CD1c-positive myeloid dendritic cell (primary cell): ENCODE measurements around the gene IL10RB.

ENCODE experiments used
- DNase-seq: peaks from one replicate; pipeline ENCODE4 v3.0.0-alpha.2; 2016; ENCODE audit errors: extremely low spot score

The IL10RB gene

DNA sequence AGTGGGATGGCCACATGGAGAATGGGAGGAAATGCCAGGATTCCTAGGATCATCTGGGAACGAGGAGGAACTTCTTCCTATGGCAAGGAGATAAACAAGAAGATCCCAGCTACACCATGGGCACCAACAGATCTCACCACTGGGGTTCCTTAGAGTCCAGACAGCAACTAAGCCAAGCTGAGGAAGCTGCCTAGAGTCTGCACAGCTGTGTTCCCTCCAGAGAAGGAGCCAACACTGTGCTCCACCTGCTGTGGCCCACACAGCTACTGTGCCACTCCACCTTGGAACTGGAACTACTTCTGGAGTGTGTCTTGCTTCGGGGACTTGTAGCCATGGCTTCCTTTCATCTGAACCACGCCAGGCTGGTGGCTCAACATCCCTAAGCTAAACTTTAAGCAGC lies 64.6 kb downstream of the IL10RB start:
- DNase-seq = no peak

DNA sequence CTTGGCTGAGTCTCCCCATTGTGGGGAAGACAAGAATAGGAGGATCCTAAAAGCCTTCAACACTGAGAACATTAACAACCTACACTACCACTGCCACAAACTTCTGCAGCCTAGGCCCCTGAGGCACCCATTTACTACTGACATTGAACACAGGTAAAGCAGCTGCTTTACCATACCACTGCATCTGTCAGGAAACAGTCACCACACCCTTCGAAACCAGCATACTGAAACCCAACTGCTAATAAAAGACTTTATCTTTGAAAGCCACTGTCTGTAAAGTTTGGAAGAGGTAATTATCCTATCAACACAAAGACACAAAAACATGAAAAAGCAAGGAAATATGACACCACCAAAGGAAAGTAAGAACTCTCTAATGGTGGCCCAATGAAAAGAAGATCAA lies 66.0 kb downstream of the IL10RB start:
- no peak for DNase-seq

DNA sequence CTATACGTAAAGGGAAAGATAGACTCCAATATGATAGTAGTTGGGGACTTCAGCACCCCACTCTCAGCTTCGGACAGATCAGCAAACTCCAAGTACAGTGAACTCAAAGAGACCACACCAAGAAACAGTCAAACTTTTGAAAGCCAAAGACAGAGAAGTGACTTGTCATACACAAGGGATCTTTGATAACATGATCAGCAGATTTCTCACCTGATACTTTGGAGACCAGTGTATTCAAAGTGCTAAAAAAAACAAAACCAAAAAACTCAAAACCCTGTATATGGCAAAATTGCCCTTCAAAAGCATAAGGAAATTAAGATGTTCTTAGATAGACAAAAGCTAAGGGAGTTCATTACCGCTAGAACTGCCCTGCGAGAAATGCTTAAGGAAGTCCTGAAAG lies 68.0 kb downstream of the IL10RB start:
- DNase-seq = no peak

DNA sequence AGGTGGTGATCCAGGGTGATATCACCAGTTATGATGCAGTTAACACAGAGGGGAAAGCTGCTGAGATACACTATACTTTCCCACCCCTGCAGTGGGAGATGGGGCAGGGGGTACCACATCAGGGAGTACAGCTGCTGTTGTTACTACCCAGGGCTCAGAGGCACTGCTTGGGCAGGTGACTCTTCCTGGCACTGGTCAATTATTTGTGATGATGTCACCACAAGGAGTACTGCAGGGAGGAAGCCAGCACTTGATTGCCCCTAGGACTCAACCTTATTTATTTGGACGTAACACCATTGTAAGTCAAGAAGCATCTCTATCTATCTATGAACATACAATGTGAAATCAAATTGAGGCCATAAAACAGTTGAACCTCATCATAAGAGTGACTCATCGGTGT lies 68.7 kb downstream of the IL10RB start:
- DNase-seq = no peak

GRCh38 chr21:33339135-33339534 lies 73.0 kb downstream of the IL10RB start:
- peak; percentile 32 for DNase-seq

DNA sequence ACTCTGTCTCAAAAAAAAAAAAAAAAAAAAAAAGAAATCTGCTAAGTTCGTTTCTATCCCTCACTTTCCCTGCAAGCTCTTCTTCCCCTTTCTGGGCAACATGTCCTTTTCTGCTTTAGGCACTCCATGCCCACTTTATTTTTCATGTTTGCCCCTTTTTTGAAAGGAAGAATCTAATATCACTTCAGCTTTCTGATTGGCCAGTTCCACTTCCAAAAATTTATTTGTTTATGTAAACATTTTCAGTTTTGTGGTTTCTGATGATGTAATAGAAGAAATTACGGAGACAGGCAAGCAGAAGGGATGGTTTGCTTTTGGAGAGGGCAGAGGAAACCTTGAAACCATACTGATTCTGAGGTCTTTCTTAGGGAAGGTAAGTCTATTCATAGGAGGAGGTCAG lies 73.8 kb downstream of the IL10RB start:
- peak; percentile 60 for DNase-seq

DNA sequence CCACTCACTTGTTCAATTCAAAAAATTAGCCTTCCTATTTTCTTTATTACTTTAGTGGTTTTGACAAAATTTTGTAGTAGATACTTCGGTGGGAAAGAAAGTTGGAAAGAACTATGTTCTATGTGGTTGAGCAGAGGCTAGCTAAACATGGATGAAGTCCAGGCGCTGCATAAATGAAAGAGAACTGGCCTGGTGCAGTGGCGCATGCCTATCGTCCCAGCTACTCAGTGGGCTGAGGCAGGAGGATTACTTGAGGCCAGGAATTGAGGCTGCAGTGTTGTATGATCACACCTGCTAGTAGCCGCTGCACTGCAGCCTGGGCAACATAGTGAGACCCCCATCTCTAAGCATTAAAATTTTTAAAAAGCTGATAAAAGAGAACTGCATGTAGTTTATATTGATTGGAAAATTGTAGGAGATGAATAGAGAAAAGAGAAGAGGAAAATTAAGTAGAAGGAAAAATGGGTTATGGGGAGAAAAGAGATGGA lies 79.6 kb downstream of the IL10RB start:
- no peak for DNase-seq
